NK-92 (cell line): Measurements from ENCODE around the gene RBM23.

Experiments used
- DNase-seq: peaks from one replicate; lab custom pipeline; 2025; ENCODE audit not compliant: unreplicated experiment; lab: John Stamatoyannopoulos, UW

RBM23 gene

DNA sequence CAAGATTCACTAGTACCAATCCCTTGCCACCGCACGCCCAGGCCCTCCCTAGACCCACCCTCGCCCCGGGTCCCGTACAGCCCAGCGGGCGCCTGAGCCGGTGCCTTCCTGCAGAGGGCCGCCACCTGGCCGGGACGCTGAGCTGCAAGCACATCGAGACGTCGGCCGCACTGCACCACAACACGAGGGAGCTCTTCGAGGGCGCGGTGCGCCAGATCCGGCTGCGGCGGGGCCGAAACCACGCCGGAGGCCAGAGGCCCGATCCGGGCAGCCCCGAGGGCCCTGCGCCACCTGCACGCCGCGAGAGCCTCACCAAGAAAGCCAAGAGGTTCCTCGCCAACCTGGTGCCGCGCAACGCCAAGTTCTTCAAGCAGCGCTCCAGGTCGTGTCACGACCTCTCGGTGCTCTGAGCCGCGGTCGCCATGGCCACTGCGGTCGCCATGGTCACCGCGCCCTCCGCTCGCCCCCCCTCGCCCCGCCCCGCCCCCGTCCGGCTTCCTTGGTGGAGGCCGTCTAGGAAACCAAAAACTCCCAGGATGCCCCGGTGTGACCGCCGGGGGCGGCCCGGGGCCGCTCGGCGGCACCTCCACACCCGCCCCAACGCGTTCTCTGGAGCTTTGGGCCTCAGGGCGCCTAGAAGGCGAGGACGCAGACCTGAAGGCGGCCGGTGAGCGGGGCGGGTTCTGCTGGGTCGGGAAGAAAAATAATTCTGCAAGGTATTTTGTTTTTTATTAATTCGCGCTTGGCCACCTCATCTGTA lies 32.3 kb downstream of the RBM23 start:
- no peak for DNase-seq

DNA sequence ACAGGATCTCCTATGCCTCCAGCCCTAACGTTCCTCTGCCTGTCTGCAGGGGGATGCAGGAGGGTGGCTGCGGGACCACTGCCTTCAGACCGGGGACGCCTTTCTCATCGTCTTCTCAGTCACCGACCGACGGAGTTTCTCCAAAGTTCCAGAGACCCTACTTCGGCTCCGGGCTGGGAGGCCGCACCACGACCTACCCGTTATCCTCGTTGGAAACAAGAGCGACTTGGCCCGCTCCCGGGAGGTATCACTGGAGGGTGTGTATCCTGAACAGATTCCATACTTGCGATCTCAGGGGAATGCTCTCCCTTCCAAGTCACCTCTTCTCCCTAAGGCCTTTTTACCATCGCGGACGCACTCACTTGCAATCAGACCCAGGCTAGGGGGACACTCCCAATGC lies 33.0 kb downstream of the RBM23 start:
- no peak for DNase-seq

DNA sequence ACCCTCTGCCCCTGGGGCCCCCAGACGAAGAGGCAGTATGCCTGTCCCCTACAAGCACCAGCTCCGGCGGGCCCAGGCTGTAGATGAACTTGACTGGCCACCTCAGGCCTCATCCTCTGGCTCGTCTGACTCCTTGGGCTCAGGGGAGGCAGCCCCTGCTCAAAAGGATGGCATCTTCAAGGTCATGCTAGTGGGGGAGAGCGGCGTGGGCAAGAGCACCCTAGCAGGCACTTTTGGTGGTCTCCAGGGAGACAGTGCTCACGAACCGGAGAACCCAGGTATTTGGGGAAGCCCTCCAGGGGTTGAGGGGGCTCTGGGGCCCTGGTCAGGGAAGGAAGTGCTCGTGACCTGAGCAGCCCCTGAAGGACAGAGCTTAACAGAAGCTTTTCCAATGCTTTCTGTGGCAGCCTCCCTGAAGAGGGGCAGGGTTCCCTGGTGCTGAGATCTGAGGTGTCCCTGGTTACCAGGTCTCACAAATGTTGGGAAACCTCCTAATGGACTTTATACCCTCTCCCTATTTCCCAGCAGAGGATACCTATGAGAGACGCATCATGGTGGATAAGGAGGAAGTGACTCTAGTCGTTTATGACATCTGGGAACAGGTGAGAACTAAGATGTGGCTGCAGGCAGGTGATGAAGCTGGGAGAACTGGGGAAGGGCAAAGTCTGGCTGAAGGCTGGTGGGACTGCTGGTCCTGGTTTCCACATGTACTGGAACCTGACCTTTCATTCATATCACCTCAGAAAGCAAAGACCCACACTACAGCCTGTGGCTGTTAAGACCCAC lies 34.0 kb downstream of the RBM23 start:
- no peak for DNase-seq

- DNase-seq = no peak
These were observed 34.7 kb downstream of the RBM23 start for GRCh38 chr14:22884076-22884737.

DNA sequence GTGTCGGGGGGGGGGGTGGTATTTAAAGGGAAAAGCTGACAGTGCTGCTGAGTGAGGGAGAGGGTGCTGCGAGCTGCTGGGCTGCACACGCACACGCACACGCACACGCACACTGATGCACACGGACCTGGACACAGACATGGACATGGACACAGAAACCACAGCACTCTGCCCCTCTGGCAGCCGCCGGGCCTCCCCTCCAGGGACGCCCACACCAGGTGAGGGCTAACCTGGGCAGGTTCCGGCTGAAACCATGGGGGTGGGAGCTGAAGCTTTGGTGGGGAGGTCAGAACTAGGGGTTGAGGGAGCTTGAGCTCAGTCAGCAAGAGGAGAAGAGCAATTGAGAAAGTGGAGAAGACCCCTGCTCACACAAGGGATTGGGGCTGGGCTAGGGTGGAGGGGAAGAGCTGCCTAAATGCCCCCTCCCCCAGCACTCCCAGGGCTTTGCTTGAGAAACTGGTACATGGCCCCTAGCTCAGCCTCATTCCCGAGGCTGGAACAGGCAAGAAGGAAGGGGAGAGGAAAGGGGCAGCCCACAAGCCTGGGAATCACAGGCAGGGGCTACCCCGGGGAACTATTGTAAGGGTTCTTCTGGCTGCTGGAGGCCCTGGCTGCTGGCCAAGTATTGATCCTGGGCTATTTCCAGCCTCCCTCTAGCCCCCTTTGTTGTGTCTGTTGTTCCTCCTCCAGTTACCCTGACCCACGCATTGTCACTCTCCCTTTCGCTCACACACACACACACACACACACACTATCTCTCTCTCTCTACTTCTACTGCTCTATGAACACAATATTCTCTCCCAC lies 35.6 kb downstream of the RBM23 start, which contains the start of gene REM2:
TSS of gene REM2 (plus strand) at position 50 of the 804 bp plus-strand sequence. CDS start at position 116, 66 bp downstream.
- no peak for DNase-seq

GRCh38 chr14:22882529-22883172 lies 36.3 kb downstream of the RBM23 start:
- no peak for DNase-seq

DNA sequence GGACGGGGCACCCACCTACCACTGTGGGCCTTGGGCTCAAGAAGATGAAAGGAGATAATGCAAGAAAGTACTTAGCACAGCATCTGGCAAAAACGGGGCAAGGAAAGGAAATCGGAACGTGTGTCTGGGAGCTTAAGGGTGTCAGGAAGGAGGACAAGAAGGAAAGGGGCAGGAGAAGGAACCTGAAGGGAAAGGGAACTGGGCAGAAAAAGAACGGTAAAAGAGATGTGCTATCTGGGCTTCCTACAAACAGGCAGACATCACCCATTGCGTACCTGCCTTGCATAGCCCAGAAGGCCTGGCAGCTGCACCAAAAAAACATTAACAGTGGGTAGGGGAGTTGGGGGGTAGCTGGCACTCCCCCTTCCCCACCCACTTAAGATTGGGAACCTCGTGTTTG lies 36.9 kb downstream of the RBM23 start:
- no peak for DNase-seq

- DNase-seq = no peak
These were observed 40.4 kb downstream of the RBM23 start for GRCh38 chr14:22878271-22879246.

DNA sequence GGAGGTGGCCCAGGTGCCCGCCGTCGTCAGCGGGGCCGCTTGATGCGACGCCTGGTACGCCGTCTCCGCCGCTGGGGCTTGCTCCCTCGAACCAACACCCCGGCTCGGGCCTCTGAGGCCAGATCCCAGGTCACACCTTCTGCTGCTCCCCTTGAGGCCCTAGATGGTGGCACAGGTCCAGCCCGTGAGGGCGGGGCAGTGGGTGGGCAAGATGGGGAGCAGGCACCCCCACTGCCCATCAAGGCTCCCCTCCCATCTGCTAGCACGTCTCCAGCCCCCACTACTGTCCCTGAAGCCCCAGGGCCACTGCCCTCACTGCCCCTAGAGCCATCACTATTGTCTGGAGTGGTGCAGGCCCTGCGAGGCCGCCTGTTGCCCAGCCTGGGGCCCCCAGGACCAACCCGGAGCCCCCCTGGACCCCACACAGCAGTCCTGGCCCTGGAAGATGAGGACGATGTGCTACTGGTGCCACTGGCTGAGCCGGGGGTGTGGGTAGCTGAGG lies 41.9 kb downstream of the RBM23 start:
- no peak for DNase-seq

GRCh38 chr14:22875748-22876319 lies 43.1 kb downstream of the RBM23 start:
- DNase-seq = no peak

- DNase-seq = no peak
These were observed 43.8 kb downstream of the RBM23 start for GRCh38 chr14:22875003-22875747.

GRCh38 chr14:22872833-22873520 lies 46.0 kb downstream of the RBM23 start:
- DNase-seq = no peak

DNA sequence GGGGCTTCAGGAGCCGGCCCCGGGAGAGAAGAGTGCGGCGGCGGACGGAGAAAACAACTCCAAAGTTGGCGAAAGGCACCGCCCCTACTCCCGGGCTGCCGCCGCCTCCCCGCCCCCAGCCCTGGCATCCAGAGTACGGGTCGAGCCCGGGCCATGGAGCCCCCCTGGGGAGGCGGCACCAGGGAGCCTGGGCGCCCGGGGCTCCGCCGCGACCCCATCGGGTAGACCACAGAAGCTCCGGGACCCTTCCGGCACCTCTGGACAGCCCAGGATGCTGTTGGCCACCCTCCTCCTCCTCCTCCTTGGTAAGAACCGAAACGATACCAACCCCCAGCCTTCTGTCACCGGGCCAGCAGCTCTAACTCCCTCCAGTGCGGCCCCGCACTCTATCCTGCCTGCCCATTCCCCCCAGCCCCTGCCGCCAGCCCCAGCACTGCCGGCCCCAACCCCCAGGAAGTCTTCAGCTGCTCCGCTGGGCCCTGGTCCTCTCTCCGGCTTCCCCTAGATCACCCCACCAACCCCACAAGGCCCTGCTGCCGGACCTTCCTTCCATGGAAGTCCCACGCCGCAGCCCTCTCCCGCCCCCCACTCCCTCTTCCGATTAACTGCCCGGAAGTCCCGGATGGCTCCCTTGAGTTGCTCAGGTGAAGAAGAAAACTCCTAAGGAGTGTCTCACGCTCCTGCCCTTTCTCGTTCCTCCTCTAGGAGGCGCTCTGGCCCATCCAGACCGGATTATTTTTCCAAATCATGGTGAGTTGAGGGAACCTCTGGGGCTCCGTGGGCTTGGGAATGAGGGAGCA lies 46.7 kb downstream of the RBM23 start:
- no peak for DNase-seq

GRCh38 chr14:22871224-22872032 lies 47.5 kb downstream of the RBM23 start, which contains the start of gene LRP10:
TSS of gene LRP10 (plus strand) at chr14:22871740. CDS start at chr14:22872304, 564 bp downstream.
- DNase-seq = no peak

- DNase-seq = no peak
These were observed 48.1 kb downstream of the RBM23 start for GRCh38 chr14:22870811-22871223.

GRCh38 chr14:22866874-22867273 lies 52.1 kb downstream of the RBM23 start:
- DNase-seq = no peak
